A673 (cell line): Measurements from ENCODE around the gene FGFR2.

Experiments used
- CTCF ChIP-seq: fragments of 300-800, 200-600 bp; sonication (generic); conservative IDR thresholded peaks from 2 replicates; pipeline ENCODE4 v1.5.1; 2017; ENCODE audit warnings: low read depth, mild to moderate bottlenecking, antibody characterized with exemption, low read length, moderate library complexity, mixed read lengths
- EZH2 ChIP-seq: fragments of 200-600 bp; sonication (generic); IDR thresholded peaks from 2 replicates; pipeline ENCODE4 v1.6.1; 2017; ENCODE audit warnings: borderline replicate concordance, low read depth, mild to moderate bottlenecking, mixed read lengths, antibody characterized with exemption, low read length; ENCODE audit not compliant: poor library complexity, severe bottlenecking

- TF ChIP-seq CTCF (no peak), EZH2 (no peak)
These were observed 24.7 kb downstream of the FGFR2 start for GRCh38 chr10:121573538-121573941.
